Body of pancreas (tissue), 4 donors: Measurements from ENCODE around the gene TACO1. TPM values are rescaled to one million over a fixed set of nuclear protein-coding genes. Genes with fewer than 3 reads are reported as not detected.

Experiments
- ATAC-seq: fragments of 150-250 bp; one replicate; pipeline ENCODE4 v1.9.1; 2016
- DNase-seq, 4 donors: peaks; one replicate each; pipeline ENCODE4 v3.0.0-alpha.2; 2019
- H3K27ac ChIP-seq, 4 donors: fragments of 200-600 bp; sonication (generic); 1 replicate in 3 of 4; 2 replicates in 1 of 4; pipeline versions ENCODE4 v1.5.1 to v1.6.1; 2016 to 2019; ENCODE audit warnings: mild to moderate bottlenecking in 1 of 4, mixed read lengths in 1 of 4, moderate library complexity in 1 of 4
- H3K27me3 ChIP-seq, 2 donors: fragments of 200-600 bp; sonication (generic); one replicate each; pipeline ENCODE4 v1.6.0; 2016; ENCODE audit warnings: mild to moderate bottlenecking in 1 of 2
- H3K36me3 ChIP-seq, 2 donors: fragments of 200-600 bp; sonication (generic); replicated peaks in 1 of 2; 2 replicates each; pipeline ENCODE4 v1.5.1; 2016; ENCODE audit warnings: low read depth in 2 of 2; ENCODE audit not compliant: insufficient read depth in 1 of 2
- H3K4me1 ChIP-seq: fragments of 200-600 bp; sonication (generic); one replicate; pipeline ENCODE4 v1.6.0; 2016
- H3K4me3 ChIP-seq, 2 donors: fragments of 200-600 bp; sonication (generic); 1 replicate in 1 of 2; 2 replicates in 1 of 2; pipeline ENCODE4 v1.5.1; 2016 to 2019
- H3K9me3 ChIP-seq, 3 donors: fragments of 200-600 bp; sonication (generic); 1 replicate in 2 of 3; 2 replicates in 1 of 3; pipeline ENCODE4 v1.5.1; 2016
- POLR2A ChIP-seq, 3 donors: fragments of 450-650 bp; IDR thresholded peaks; one replicate each; pipeline ENCODE4 v1.6.1; 2016; ENCODE audit warnings: antibody characterized with exemption in 3 of 3, mild to moderate bottlenecking in 2 of 3
- WGBS, 2 donors: methylation state at CpG; one replicate each; pipeline ENCODE4 v1.1.5; 2017; 5-methylcytosine and 5-hydroxymethylcytosine counted together
- intact Hi-C: fragments of 100-400 bp; cut with DNase I; formaldehyde crosslinking; loops from one replicate; pipeline ENCODE4 v1.15.1; 2023
- total RNA-seq, 2 donors: library from RNA; depleted of rRNA; stranded (reverse); fragments of >200 nt; gene quantifications; one replicate each; pipeline ENCODE4 v1.1.0, GENCODE V29; 2016
- TF ChIP-seq, protein P1 (sequence below), 7 experiments: fragments of 450-650 bp in 4 of 7; fragments of 200-600 bp in 3 of 7; sonication (generic) in 3 of 7; IDR thresholded peaks; one replicate each; pipeline ENCODE4 v1.5.1; 2016 to 2019; ENCODE audit warnings: antibody characterized with exemption in 7 of 7

Gene TACO1
- total RNA-seq, 2 donors from 2014 or later: 9.3 to 10.5 TPM

DNA sequence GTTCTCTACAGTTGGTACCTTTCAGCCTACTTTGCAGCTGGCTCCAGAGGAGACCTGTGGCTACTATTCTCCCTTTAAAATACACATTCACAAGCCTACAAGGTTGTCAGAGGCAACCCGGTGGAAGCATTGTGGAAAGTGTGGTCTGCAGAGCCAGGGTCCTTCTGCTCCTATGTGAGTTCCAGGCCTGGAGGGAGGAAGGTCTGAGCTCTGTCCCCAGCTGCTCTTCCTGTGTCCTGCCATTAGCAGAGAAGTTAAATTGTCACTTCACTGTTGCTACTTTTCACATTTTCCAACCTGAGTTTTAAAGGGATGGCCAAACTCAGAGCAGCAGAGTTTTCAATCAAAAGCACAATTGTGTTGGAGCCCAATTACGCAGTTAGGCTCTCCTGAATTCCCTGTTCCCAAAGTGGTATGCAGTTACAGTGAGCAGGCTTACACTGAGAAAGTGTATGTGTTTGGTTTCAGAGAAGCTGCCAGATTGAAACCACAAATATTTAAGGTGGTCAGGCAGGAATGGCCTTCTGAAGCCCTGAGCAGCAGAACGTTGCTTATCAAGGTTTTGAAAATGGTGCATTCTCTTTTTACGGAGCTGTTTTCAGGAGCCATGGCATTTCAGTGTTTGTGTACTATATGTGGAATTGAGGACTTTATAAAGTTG, 46.5 kb downstream of the TACO1 start:
- Histone ChIP-seq H3K4me3 (no peak overlapping the region), H3K36me3 (peaks cover 0 to 2% of the 10 kb centered on the region in 2 donors), H3K4me1 (no peaks in the 10 kb centered on the region), H3K27ac (no peak overlapping the region), H3K27me3 (no peaks in the 10 kb centered on the region), H3K9me3 (no peaks in the 10 kb centered on the region)
- 73 to 82% methylated on average over 4 of the region's 4 CpGs for whole genome bisulfite sequencing, 2 donors
- no peak for DNase-seq
- no peak for TF ChIP-seq POLR2A (IDR thresholded peaks at IDR 0.05)
- TF ChIP-seq, protein P1, sequence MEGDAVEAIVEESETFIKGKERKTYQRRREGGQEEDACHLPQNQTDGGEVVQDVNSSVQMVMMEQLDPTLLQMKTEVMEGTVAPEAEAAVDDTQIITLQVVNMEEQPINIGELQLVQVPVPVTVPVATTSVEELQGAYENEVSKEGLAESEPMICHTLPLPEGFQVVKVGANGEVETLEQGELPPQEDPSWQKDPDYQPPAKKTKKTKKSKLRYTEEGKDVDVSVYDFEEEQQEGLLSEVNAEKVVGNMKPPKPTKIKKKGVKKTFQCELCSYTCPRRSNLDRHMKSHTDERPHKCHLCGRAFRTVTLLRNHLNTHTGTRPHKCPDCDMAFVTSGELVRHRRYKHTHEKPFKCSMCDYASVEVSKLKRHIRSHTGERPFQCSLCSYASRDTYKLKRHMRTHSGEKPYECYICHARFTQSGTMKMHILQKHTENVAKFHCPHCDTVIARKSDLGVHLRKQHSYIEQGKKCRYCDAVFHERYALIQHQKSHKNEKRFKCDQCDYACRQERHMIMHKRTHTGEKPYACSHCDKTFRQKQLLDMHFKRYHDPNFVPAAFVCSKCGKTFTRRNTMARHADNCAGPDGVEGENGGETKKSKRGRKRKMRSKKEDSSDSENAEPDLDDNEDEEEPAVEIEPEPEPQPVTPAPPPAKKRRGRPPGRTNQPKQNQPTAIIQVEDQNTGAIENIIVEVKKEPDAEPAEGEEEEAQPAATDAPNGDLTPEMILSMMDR (IDR thresholded peaks at IDR 0.05): no peak
- intact Hi-C loops: no loop called here
- no peak for ATAC-seq

DNA sequence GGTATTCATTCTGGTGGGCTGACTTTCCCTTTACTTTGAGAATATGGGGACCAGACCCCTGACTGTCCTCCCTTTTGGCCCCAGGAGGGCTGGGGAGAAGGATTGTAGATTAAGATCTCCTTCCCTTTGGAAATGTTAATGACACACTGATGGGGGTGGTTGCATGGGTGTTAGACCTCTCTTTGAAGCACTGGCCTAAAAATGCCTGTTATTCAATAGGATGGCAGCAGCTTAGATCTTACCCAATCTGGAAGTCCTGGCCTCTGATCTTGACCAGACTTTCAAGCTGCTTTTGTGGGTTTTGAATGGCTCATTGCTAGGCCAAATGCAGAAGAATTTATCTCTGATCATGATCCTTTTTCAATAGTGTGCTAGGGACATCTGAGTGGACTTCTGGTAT, 47.2 kb downstream of the TACO1 start:
- no peak overlapping the region for H3K4me3 ChIP-seq
- H3K27me3 ChIP-seq: no peaks in the 10 kb centered on the region
- ATAC-seq: no peak
- no peak for DNase-seq
- H3K4me1 ChIP-seq: peaks cover 6% of the 10 kb centered on the region
- no peak overlapping the region for H3K27ac ChIP-seq
- TF ChIP-seq POLR2A (IDR thresholded peaks at IDR 0.05): no peak
- TF ChIP-seq, protein P1 (IDR thresholded peaks at IDR 0.05): no peak
- H3K36me3 ChIP-seq: peaks cover 0 to 2% of the 10 kb centered on the region in 2 donors
- intact Hi-C loops: no loop called here
- H3K9me3 ChIP-seq: no peaks in the 10 kb centered on the region

DNA sequence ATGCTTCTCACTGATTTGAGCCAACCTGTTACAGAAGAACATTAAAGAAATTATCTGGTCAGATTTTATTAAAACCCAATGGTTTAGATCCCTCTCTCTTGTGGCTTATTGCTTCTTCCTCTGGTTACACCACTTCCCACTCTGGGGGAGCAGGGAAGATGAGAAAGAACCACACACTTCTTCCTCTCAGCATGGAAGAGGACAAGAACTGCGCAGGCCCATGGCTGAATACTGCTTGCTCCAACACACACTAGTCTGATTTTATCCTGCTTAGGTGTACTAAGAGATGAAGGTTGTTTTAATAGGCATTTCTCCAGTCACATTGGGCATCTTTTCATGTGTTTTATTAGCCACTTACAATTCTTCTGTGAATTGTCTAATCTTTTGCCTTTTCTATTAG, 49.1 kb downstream of the TACO1 start:
- Histone ChIP-seq H3K27ac (no peak overlapping the region), H3K4me1 (peaks cover 10% of the 10 kb centered on the region), H3K36me3 (peaks cover 0 to 4% of the 10 kb centered on the region in 2 donors), H3K27me3 (no peaks in the 10 kb centered on the region), H3K9me3 (no peaks in the 10 kb centered on the region), H3K4me3 (no peak overlapping the region)
- no peak for TF ChIP-seq POLR2A (IDR thresholded peaks at IDR 0.05)
- TF ChIP-seq, protein P1 (IDR thresholded peaks at IDR 0.05): no peak
- peak in 1 of 4 donors; percentile 17 for DNase-seq
- ATAC-seq: no peak
- intact Hi-C loops: no loop called here
- 76 to 94% methylated on average over 1 of the region's 1 CpG for WGBS, 2 donors

DNA sequence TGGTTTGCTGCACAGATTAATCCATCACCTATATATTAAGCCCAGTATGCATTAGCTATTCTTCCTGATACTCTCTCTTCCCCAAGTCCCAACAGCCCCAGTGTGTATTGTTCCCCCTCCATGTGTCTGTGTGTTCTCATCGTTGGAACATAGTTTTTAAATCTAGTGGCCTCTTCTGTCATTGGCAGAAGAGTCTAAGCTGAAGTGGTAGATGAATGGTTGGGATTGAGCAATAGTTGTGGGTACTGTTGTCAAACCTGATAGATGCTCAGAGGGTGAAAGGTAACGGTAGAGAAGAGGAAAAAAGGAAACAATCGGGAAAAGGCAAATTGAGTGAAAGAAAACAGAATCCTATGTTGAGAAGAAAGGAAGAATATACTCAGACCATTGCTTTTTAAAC, 51.4 kb downstream of the TACO1 start:
- WGBS, 2 donors: 47 to 61% methylated on average over 3 of the region's 3 CpGs
- H3K4me3 ChIP-seq: no peak overlapping the region
- peaks cover 0 to 2% of the 10 kb centered on the region in 2 donors for H3K36me3 ChIP-seq
- no peak for DNase-seq
- intact Hi-C loops: no loop called here
- H3K27ac ChIP-seq: no peak overlapping the region
- ATAC-seq: no peak
- TF ChIP-seq, protein P1 (IDR thresholded peaks at IDR 0.05): no peak
- TF ChIP-seq POLR2A (IDR thresholded peaks at IDR 0.05): no peak
- H3K4me1 ChIP-seq: peaks cover 10% of the 10 kb centered on the region
- no peaks in the 10 kb centered on the region for H3K9me3 ChIP-seq
- no peaks in the 10 kb centered on the region for H3K27me3 ChIP-seq

DNA sequence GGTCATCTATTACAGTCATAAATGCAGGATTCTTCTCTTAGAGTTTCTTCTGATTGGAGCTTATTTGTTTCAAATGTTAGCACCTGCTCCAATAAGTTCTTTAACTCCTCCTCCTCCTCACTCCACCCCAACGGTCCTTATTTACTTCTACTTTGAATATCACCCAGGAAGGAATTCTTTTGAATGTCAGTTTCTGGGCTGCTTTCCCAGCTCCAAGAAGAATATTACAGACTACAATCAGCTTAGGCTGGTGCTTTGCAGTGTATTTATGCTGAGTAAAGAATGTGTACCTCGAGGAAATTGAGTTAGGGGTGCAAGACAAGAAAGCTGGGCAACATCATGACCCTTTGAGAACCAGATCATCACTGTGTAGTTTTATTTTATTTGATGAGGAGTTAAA, 52.4 kb downstream of the TACO1 start:
- DNase-seq: peak in 3 of 4 donors; percentile 19 to 37 (median 31)
- peak; percentile 48 for ATAC-seq
- peaks cover 0 to 2% of the 10 kb centered on the region in 2 donors for H3K36me3 ChIP-seq
- WGBS, 2 donors: 3 to 18% methylated on average over 2 of the region's 2 CpGs
- no peak overlapping the region for H3K4me3 ChIP-seq
- no peaks in the 10 kb centered on the region for H3K9me3 ChIP-seq
- no peaks in the 10 kb centered on the region for H3K27me3 ChIP-seq
- H3K4me1 ChIP-seq: peaks cover 10% of the 10 kb centered on the region
- intact Hi-C loops: no loop called here
- TF ChIP-seq, protein P1 (IDR thresholded peaks at IDR 0.05): no peak
- no peak for TF ChIP-seq POLR2A (IDR thresholded peaks at IDR 0.05)
- peak overlapping the region in 1 of 4 donors; percentile 41 for H3K27ac ChIP-seq
